GM19395 (cell line): ENCODE data around the gene RPS19BP1.
"Not testable (repeated sequence)": the region's sequence is repeated elsewhere in the genome, so short reads cannot be mapped to it uniquely, and the experiment has no call there.

Experiments
- ATAC-seq: cut with Tn5 transposase; IDR thresholded peaks from one replicate; pipeline ENCODE4 v1.9.1; 2021; ENCODE audit warnings: mild to moderate bottlenecking, moderate library complexity; ENCODE audit not compliant: unreplicated experiment

RPS19BP1 gene

GRCh38 chr22:39514373-39514973, 18.1 kb downstream of the RPS19BP1 start:
- ATAC-seq, result no peak

GRCh38 chr22:39513791-39514190, 18.8 kb downstream of the RPS19BP1 start:
- ATAC-seq, result no peak

- ATAC-seq, result no peak
Measured at GRCh38 chr22:39512026-39512425, 20.5 kb downstream of the RPS19BP1 start.

- no peak for ATAC-seq
Measured at GRCh38 chr22:39511226-39511625, 21.3 kb downstream of the RPS19BP1 start.

GRCh38 chr22:39510529-39511149, 21.9 kb downstream of the RPS19BP1 start:
- no peak for ATAC-seq

GRCh38 chr22:39508393-39508792, 24.2 kb downstream of the RPS19BP1 start:
- no peak for ATAC-seq

- not testable (repeated sequence) for ATAC-seq
Measured at GRCh38 chr22:39507021-39507420, 25.5 kb downstream of the RPS19BP1 start.

- ATAC-seq, result no peak
Measured at GRCh38 chr22:39504071-39504470, 28.5 kb downstream of the RPS19BP1 start.

GRCh38 chr22:39503630-39504029, 28.9 kb downstream of the RPS19BP1 start:
- ATAC-seq, result no peak

GRCh38 chr22:39502789-39503409, 29.6 kb downstream of the RPS19BP1 start:
- ATAC-seq, result no peak

- ATAC-seq, result peak; percentile 88
Measured at GRCh38 chr22:39502109-39502788, 30.3 kb downstream of the RPS19BP1 start, which contains the start of gene MIEF1. Gene MIEF1, plus strand, starts transcription at chr22:39502290. Its CDS starts 9,005 bp downstream, at chr22:39511295.

- no peak for ATAC-seq
Measured at GRCh38 chr22:39501644-39502108, 30.9 kb downstream of the RPS19BP1 start.

- ATAC-seq, result no peak
Measured at GRCh38 chr22:39500101-39500500, 32.4 kb downstream of the RPS19BP1 start.

GRCh38 chr22:39498802-39499201, 33.7 kb downstream of the RPS19BP1 start:
- no peak for ATAC-seq

- ATAC-seq, result no peak
Measured at GRCh38 chr22:39498368-39498767, 34.2 kb downstream of the RPS19BP1 start.

GRCh38 chr22:39497429-39497828, 35.1 kb downstream of the RPS19BP1 start:
- no peak for ATAC-seq

- no peak for ATAC-seq
Measured at GRCh38 chr22:39496131-39496838, 36.3 kb downstream of the RPS19BP1 start.

- ATAC-seq, result no peak
Measured at GRCh38 chr22:39494471-39495120, 38.0 kb downstream of the RPS19BP1 start.

GRCh38 chr22:39493759-39494158, 38.8 kb downstream of the RPS19BP1 start:
- ATAC-seq, result no peak

GRCh38 chr22:39492186-39492585, 40.4 kb downstream of the RPS19BP1 start:
- ATAC-seq, result no peak
